ENCODE data around the gene PARD3. TPM values are rescaled to one million over a fixed set of nuclear protein-coding genes. Genes with fewer than 3 reads are reported as not detected.

PARD3 gene
- total RNA-seq, 1 experiment from 2014 or later: 46.3 TPM

DNA sequence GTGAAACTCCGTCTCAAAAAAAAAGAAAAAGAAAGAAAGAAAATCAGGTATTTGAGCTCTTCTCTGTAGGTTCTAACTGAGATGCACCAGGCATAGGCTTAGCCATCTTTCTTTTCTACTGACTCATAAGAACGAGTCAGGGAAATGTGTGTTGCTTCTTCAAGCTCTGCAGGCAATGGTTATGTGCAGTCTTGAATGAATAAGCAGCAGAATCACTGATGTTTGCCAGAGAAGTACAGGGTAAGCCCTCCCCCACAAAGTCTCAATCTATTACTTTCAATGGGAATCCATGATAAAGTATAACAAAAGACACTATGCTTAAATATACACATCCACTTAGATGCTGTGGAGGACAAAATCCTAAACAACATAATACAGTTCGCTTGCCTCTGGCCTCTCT, 239.2 kb downstream of the PARD3 start:
- CTCF ChIA-PET: interaction anchor here (0.6 kb wide), 1 partner anchor 35 kb away, joined by 3 read pairs; no protein-coding TSS in a partner anchor
- no peaks in the 10 kb centered on the region for H3K9me3 ChIP-seq (ENCODE audit: control insufficient read depth in 1 of 2, insufficient read depth in 1 of 2, low read depth in 1 of 2, low read length in 2 of 2)
- H3K9ac ChIP-seq (ENCODE audit: low read length): no peak overlapping the region
- peaks cover 6 to 7% of the 10 kb centered on the region in 2 experiments; a peak in 3 of 4 replicates for H3K4me1 ChIP-seq (ENCODE audit: control insufficient read depth in 1 of 2, insufficient read depth in 2 of 2, low read length in 2 of 2)
- no peaks in the 10 kb centered on the region for H3K27me3 ChIP-seq (ENCODE audit: insufficient read depth, low read length)
- H3K79me2 ChIP-seq (ENCODE audit: insufficient read depth, low read length): peaks cover 15% of the 10 kb centered on the region
- ATAC-seq (no peak), DNase-seq (ENCODE audit: low read depth, low spot score) (no peak)
- H3K36me3 ChIP-seq (ENCODE audit: control insufficient read depth in 1 of 2, insufficient read depth in 2 of 2, low read length in 2 of 2): no peaks in the 10 kb centered on the region
- no peak overlapping the region for H3K4me2 ChIP-seq (ENCODE audit: low read length)
- no TSS peak for BruUV-seq (replicated peaks)
- H4K20me1 ChIP-seq (ENCODE audit: insufficient read depth): no peaks in the 10 kb centered on the region
- H3K9me2 ChIP-seq (ENCODE audit: insufficient read depth): no peaks in the 10 kb centered on the region
- POLR2A ChIA-PET: no interaction called here
- intact Hi-C loops (cut with micrococcal nuclease): no loop called here
- H3K4me3 ChIP-seq (replicated peaks in 1 of 2; ENCODE audit: low read depth in 1 of 2, low read length in 2 of 2): no peak overlapping the region
- H3K27ac ChIP-seq (ENCODE audit: low read depth, low read length): no peak overlapping the region
- H2AFZ ChIP-seq (ENCODE audit: low read depth, low read length, poor library complexity, severe bottlenecking): no peak overlapping the region
- no peak for TF ChIP-seq TCF7L2 (IDR thresholded peaks at IDR 0.05; ENCODE audit: borderline replicate concordance, extremely low read depth, insufficient read depth, insufficient read length)
- no peak for TF ChIP-seq EZH2 (IDR thresholded peaks at IDR 0.05)
- RAD21 ChIA-PET (ENCODE audit: low non-redundant PET in 1 of 2, low total read pairs in 2 of 2, uncharacterized antibody in 2 of 2, unreplicated experiment in 2 of 2): no interaction called here

DNA sequence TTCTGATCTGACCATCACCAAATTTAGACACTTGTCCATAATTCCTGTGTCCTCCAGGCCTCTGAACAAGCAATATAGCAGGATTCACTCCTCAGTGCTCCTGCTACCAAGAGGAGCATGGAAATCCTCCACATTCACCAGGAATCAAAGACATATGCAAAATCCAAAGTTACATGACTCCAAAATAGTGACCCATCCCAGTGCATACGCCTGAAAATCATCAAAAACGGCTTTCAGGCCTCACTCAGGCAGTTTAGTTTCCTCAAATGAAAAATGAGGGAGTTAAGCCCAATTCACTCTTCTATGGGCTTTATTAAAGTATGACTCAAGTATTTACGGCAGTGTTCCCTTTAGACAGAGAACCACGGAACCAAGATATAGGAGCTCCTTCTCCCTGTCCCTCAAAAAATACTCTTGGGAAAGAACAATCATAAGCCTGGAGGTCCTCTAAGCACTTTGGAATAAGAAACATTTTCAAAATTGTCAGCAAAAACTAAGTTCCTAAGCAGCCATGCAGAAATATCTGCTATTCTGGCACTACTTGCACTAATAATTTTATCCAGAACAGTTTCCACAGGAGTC, 240.7 kb downstream of the PARD3 start:
- H3K27me3 ChIP-seq (ENCODE audit: insufficient read depth, low read length): no peaks in the 10 kb centered on the region
- DNase-seq (ENCODE audit: low read depth, low spot score) (no peak), ATAC-seq (no peak)
- no peak overlapping the region for H3K4me2 ChIP-seq (ENCODE audit: low read length)
- no peaks in the 10 kb centered on the region for H4K20me1 ChIP-seq (ENCODE audit: insufficient read depth)
- no peaks in the 10 kb centered on the region for H3K36me3 ChIP-seq (ENCODE audit: control insufficient read depth in 1 of 2, insufficient read depth in 2 of 2, low read length in 2 of 2)
- RAD21 ChIA-PET (ENCODE audit: low non-redundant PET in 1 of 2, low total read pairs in 2 of 2, uncharacterized antibody in 2 of 2, unreplicated experiment in 2 of 2): no interaction called here
- CTCF ChIA-PET: no interaction called here
- no peaks in the 10 kb centered on the region for H3K9me3 ChIP-seq (ENCODE audit: control insufficient read depth in 1 of 2, insufficient read depth in 1 of 2, low read depth in 1 of 2, low read length in 2 of 2)
- H3K4me3 ChIP-seq (replicated peaks in 1 of 2; ENCODE audit: low read depth in 1 of 2, low read length in 2 of 2): no peak overlapping the region
- no TSS peak for BruUV-seq (replicated peaks)
- H3K79me2 ChIP-seq (ENCODE audit: insufficient read depth, low read length): peaks cover 15% of the 10 kb centered on the region
- H3K9ac ChIP-seq (ENCODE audit: low read length): no peak overlapping the region
- no peaks in the 10 kb centered on the region for H3K9me2 ChIP-seq (ENCODE audit: insufficient read depth)
- intact Hi-C loops (cut with micrococcal nuclease): no loop called here
- H3K4me1 ChIP-seq (ENCODE audit: control insufficient read depth in 1 of 2, insufficient read depth in 2 of 2, low read length in 2 of 2): no peaks in the 10 kb centered on the region
- H2AFZ ChIP-seq (ENCODE audit: low read depth, low read length, poor library complexity, severe bottlenecking): no peak overlapping the region
- H3K27ac ChIP-seq (ENCODE audit: low read depth, low read length): no peak overlapping the region
- POLR2A ChIA-PET: no interaction called here
- TF ChIP-seq ZNF274 (IDR thresholded peaks at IDR 0.05; ENCODE audit: low read depth, low read length): no peak
- no peak for TF ChIP-seq POLR2A (IDR thresholded peaks at IDR 0.05; ENCODE audit: borderline replicate concordance, extremely low read depth, insufficient read depth, insufficient read length)
- no peak for TF ChIP-seq YY1 (IDR thresholded peaks at IDR 0.05; ENCODE audit: extremely low read depth, insufficient replicate concordance, low read depth, low read length)
- no peak for TF ChIP-seq FOSL1 (IDR thresholded peaks at IDR 0.05; ENCODE audit: low read depth)
- TF ChIP-seq POLR2AphosphoS5 (IDR thresholded peaks at IDR 0.05; ENCODE audit: low read depth, low read length): no peak

Measured in HCT116 (cell line).